Hepatocyte (in vitro differentiated cells): ENCODE results near the gene CDK10. TPM values are rescaled to one million over a fixed set of nuclear protein-coding genes. Genes with fewer than 3 reads are reported as not detected.

Source experiments
- DNase-seq: peaks from one replicate; pipeline ENCODE4 v3.0.0-alpha.2; 2016; ENCODE audit warnings: low spot score
- H2AFZ ChIP-seq: fragments of 200-600 bp; sonication (generic); 2 replicates; pipeline ENCODE4 v1.6.0; 2016; ENCODE audit warnings: antibody characterized with exemption, mild to moderate bottlenecking
- H3K27ac ChIP-seq: fragments of 200-600 bp; sonication (generic); 2 replicates; pipeline ENCODE4 v1.5.1; 2016; ENCODE audit warnings: mild to moderate bottlenecking
- H3K27me3 ChIP-seq: fragments of 200-600 bp; sonication (generic); 2 replicates; pipeline ENCODE4 v1.6.1; 2016
- H3K36me3 ChIP-seq: fragments of 200-600 bp; sonication (generic); replicated peaks from 2 replicates; pipeline ENCODE4 v1.5.1; 2016; ENCODE audit warnings: low read depth; ENCODE audit not compliant: insufficient read depth
- H3K4me1 ChIP-seq: fragments of 200-600 bp; sonication (generic); 2 replicates; pipeline ENCODE4 v1.5.1; 2016; ENCODE audit warnings: mild to moderate bottlenecking, moderate library complexity; ENCODE audit not compliant: insufficient read depth
- H3K4me2 ChIP-seq: fragments of 200-600 bp; sonication (generic); 2 replicates; pipeline ENCODE4 v1.6.0; 2016
- H3K4me3 ChIP-seq: fragments of 200-600 bp; sonication (generic); 2 replicates; pipeline ENCODE4 v1.5.1; 2016; ENCODE audit warnings: mild to moderate bottlenecking
- H3K79me2 ChIP-seq: fragments of 200-600 bp; sonication (generic); 2 replicates; pipeline ENCODE4 v1.6.0; 2017; ENCODE audit warnings: mild to moderate bottlenecking
- H3K9me2 ChIP-seq: fragments of 200-600 bp; sonication (generic); replicated peaks from 2 replicates; pipeline ENCODE4 v1.6.0; 2017; ENCODE audit warnings: mild to moderate bottlenecking; ENCODE audit not compliant: insufficient read depth
- H3K9me3 ChIP-seq: fragments of 200-600 bp; sonication (generic); 2 replicates; pipeline ENCODE4 v1.5.1; 2016; ENCODE audit warnings: low read depth, mild to moderate bottlenecking
- H4K20me1 ChIP-seq: fragments of 200-600 bp; sonication (generic); 2 replicates; pipeline ENCODE4 v1.6.0; 2016; ENCODE audit warnings: mild to moderate bottlenecking; ENCODE audit not compliant: insufficient read depth, poor library complexity, severe bottlenecking
- CTCF ChIP-seq: fragments of 200-600 bp; sonication (generic); IDR thresholded peaks from 2 replicates; pipeline ENCODE4 v1.5.1; 2016; ENCODE audit warnings: antibody characterized with exemption, mild to moderate bottlenecking; ENCODE audit not compliant: poor library complexity
- EZH2 ChIP-seq: fragments of 200-600 bp; sonication (generic); IDR thresholded peaks from 2 replicates; pipeline ENCODE4 v1.6.1; 2016; ENCODE audit warnings: antibody characterized with exemption, mild to moderate bottlenecking, borderline replicate concordance
- EZH2phosphoT487 ChIP-seq: fragments of 200-600 bp; sonication (generic); IDR thresholded peaks from one replicate; pipeline ENCODE4 v1.6.1; 2018; ENCODE audit warnings: antibody characterized with exemption, mild to moderate bottlenecking, low read depth, moderate library complexity; ENCODE audit not compliant: unreplicated experiment, severe bottlenecking
- WGBS: methylation state at CpG from one replicate; pipeline ENCODE4 v1.1.6; 2016; ENCODE audit warnings: low lambda C conversion rate; ENCODE audit errors: missing lambda C conversion rate; 5-methylcytosine and 5-hydroxymethylcytosine counted together
- polyA plus RNA-seq: library from polyadenylated mRNA; unstranded; fragments of >200 nt; fragmentation: Nextera tagmentation; extraction: Ambion mirVana; gene quantifications from 2 replicates; pipeline ENCODE4 v1.2.1, GENCODE V29; 2016
- total RNA-seq: library from RNA; depleted of rRNA; stranded (reverse); fragments of >200 nt; gene quantifications from 2 replicates; pipeline ENCODE4 v1.2.3, GENCODE V29; 2014

Gene CDK10
- total and polyA plus RNA-seq, 2 experiments from 2014 or later: 70.4 to 155 TPM

DNA sequence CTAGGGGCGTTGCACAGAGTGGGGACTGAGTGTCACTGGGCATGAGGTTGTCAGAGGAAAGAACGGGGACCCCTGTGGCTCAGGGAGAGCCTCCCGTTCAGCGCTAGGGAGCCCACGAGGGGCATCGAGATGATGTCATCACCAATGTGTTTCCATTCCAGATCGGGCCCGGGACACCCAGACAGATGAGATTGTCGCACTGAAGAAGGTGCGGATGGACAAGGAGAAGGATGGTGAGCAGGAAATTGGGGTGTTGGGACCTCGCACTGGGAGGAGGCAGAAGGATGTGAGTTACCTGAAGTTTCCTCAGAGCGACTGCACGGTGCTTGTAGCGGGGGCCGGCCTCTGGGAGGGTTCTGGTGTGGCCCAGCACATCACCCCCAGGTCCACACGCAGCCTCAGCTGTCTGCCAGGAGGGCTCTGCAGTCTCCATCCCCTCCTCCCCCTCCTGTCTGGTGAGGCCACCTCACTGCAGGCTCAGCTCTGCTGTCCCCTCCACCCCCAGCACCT is 4.0 kb downstream of the CDK10 start:
- DNase-seq: no peak
- TF ChIP-seq EZH2phosphoT487: no peak
- Histone ChIP-seq H2AFZ (no peak overlapping the region), H3K9me3 (no peaks in the 10 kb centered on the region), H4K20me1 (peaks cover 4% of the 10 kb centered on the region), H3K4me1 (peaks cover 11% of the 10 kb centered on the region), H3K27me3 (no peaks in the 10 kb centered on the region), H3K36me3 (no peaks in the 10 kb centered on the region), H3K4me2 (no peak overlapping the region), H3K27ac (no peak overlapping the region), H3K79me2 (peaks cover 28% of the 10 kb centered on the region), H3K4me3 (no peak overlapping the region), H3K9me2 (no peaks in the 10 kb centered on the region)
- 96% methylated on average over 16 of the region's 16 CpGs for WGBS

DNA sequence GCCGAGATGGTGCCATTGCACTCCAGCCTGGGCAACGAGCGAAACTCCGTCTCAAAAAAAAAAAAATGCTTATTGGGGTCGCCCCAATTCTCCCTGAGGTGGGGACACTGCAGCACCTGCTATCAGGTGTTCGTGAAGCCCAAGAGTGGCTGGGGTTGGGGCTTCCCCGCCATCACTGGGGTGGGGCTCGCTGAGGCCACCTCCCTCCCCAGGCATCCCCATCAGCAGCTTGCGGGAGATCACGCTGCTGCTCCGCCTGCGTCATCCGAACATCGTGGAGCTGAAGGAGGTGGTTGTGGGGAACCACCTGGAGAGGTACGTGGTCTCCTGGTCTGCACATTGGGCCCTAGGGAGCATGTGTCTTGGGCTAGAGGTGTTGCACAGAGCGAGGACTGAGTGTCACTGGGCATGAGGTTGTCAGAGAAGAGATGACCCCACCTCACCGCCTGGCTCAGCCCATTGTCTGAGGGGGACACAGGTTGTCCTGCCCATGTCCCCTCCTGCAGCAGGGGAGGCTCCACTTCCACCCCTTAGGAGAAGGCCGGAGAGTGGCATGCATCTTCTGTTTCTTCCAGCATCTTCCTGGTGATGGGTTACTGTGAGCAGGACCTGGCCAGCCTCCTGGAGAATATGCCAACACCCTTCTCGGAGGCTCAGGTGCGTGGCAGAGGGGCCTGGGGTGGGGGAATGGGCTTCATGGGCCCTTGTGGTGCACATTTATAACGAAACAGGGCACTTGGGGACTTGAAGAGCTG is 4.9 kb downstream of the CDK10 start:
- no peak overlapping the region for H2AFZ ChIP-seq
- TF ChIP-seq EZH2 (no peak), EZH2phosphoT487 (no peak), CTCF (no peak)
- no peak overlapping the region for H3K27ac ChIP-seq
- H3K9me3 ChIP-seq: no peaks in the 10 kb centered on the region
- 100% methylated on average over 19 of the region's 21 CpGs for WGBS
- no peak overlapping the region for H3K4me3 ChIP-seq
- no peak for DNase-seq
- peaks cover 4% of the 10 kb centered on the region for H4K20me1 ChIP-seq
- peaks cover 28% of the 10 kb centered on the region for H3K79me2 ChIP-seq
- H3K9me2 ChIP-seq: no peaks in the 10 kb centered on the region
- no peaks in the 10 kb centered on the region for H3K36me3 ChIP-seq
- H3K4me1 ChIP-seq: peaks cover 11% of the 10 kb centered on the region
- no peak overlapping the region for H3K4me2 ChIP-seq
- no peaks in the 10 kb centered on the region for H3K27me3 ChIP-seq

DNA sequence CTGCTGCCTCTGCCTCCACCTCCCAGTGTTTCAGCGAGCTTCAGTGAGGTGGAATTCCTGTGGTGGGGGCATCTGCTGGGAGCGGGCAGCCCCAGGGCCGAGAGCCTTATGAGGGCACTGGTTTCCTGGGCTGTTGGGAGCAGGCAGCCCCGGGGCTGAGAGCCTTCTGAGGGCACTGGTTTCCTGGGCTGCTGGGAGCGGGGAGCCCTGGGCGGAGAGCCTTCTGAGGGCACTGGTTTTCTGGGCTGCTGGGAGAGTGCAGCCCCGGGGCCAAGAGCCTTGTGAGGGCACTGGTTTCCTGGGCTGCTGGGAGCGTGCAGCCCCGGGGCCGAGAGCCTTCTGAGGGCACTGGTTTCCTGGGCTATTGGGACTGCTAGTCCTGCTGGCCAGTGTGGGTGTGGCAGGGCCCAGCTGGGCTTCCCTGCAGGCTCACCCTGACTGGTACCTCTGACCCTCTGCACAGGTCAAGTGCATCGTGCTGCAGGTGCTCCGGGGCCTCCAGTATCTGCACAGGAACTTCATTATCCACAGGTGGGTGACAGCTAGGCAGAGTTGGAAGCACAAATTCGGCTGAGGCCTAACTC is 5.6 kb downstream of the CDK10 start:
- Histone ChIP-seq H3K27ac (no peak overlapping the region), H3K4me2 (no peak overlapping the region), H3K4me1 (peaks cover 11% of the 10 kb centered on the region), H3K9me2 (no peaks in the 10 kb centered on the region), H2AFZ (no peak overlapping the region), H3K9me3 (no peaks in the 10 kb centered on the region), H3K79me2 (peaks cover 28% of the 10 kb centered on the region), H3K36me3 (no peaks in the 10 kb centered on the region), H3K4me3 (no peak overlapping the region), H4K20me1 (peaks cover 4% of the 10 kb centered on the region), H3K27me3 (no peaks in the 10 kb centered on the region)
- TF ChIP-seq EZH2phosphoT487 (no peak), CTCF (no peak), EZH2 (no peak)
- no peak for DNase-seq
- 89% methylated on average over 12 of the region's 13 CpGs for WGBS

DNA sequence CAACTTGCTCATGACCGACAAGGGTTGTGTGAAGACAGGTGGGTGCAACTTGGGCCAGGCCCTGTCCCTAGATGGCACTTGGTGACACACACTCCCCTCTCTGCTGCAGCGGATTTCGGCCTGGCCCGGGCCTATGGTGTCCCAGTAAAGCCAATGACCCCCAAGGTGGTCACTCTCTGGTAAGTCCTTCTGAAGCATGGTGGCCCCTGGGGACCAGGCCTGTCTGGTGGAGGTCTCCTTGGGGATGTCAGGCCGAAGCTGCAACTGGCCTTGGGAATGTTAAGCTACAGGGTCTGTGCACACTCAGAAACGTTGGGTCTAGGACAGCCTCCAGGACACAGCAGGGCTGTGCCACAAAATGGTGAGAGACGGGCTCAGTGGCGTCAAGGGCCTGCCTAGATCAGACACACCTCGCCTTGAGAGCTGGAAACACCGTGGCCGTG is 6.8 kb downstream of the CDK10 start:
- no peaks in the 10 kb centered on the region for H3K9me2 ChIP-seq
- peaks cover 21% of the 10 kb centered on the region for H3K79me2 ChIP-seq
- no peak overlapping the region for H3K27ac ChIP-seq
- H4K20me1 ChIP-seq: peaks cover 4% of the 10 kb centered on the region
- no peak for TF ChIP-seq CTCF
- TF ChIP-seq EZH2phosphoT487: no peak
- TF ChIP-seq EZH2: no peak
- H3K4me1 ChIP-seq: peaks cover 3% of the 10 kb centered on the region
- no peaks in the 10 kb centered on the region for H3K27me3 ChIP-seq
- no peaks in the 10 kb centered on the region for H3K36me3 ChIP-seq
- DNase-seq: no peak
- no peaks in the 10 kb centered on the region for H3K9me3 ChIP-seq
- H3K4me3 ChIP-seq: no peak overlapping the region
- no peak overlapping the region for H2AFZ ChIP-seq
- 95% methylated on average over 11 of the region's 11 CpGs for WGBS
- H3K4me2 ChIP-seq: no peak overlapping the region
